MCF 10A (cell line): ENCODE measurements around the gene SORBS2. TPM values are rescaled to one million over a fixed set of nuclear protein-coding genes. Genes with fewer than 3 reads are reported as not detected.

Experiments
- BruUV-seq: library from RNA; stranded (reverse); fragments of 400-500 nt; replicated peaks from 2 replicates; lab custom pipeline; 2021; lab: Mats Ljungman, UMichigan
- CTCF ChIA-PET: fragments of 300-600 bp; sonication (Branson Sonifier 250); formaldehyde crosslinking; extraction: SDS; loops from one replicate; lab custom pipeline; 2021; ENCODE audit warnings: antibody characterized with exemption, inconsistent platforms; lab: Yijun Ruan, JAX
- POLR2A ChIA-PET: fragments of 300-600, 350-650 bp; sonication (Branson Sonifier 250); formaldehyde crosslinking; extraction: SDS; loops from one replicate; lab custom pipeline; 2020; ENCODE audit warnings: antibody characterized with exemption, inconsistent platforms; lab: Yijun Ruan, JAX
- DNase-seq: peaks from one replicate; pipeline ENCODE4 v3.0.0-alpha.2; 2018; ENCODE audit not compliant: unreplicated experiment
- H3K27ac Mint-ChIP-seq: one replicate; pipeline ENCODE4 v1.8.0; 2022; ENCODE audit warnings: mild to moderate bottlenecking, low read depth, mixed read lengths; ENCODE audit not compliant: unreplicated experiment
- H3K27me3 Mint-ChIP-seq: one replicate; pipeline ENCODE4 v1.8.0; 2022; ENCODE audit warnings: mixed read lengths; ENCODE audit not compliant: insufficient read depth, unreplicated experiment
- H3K36me3 Mint-ChIP-seq: one replicate; pipeline ENCODE4 v1.8.0; 2022; ENCODE audit warnings: mild to moderate bottlenecking, moderate library complexity, mixed read lengths; ENCODE audit not compliant: insufficient read depth, unreplicated experiment
- H3K4me1 Mint-ChIP-seq: one replicate; pipeline ENCODE4 v1.8.0; 2022; ENCODE audit warnings: mixed read lengths; ENCODE audit not compliant: insufficient read depth, unreplicated experiment
- H3K4me3 Mint-ChIP-seq: one replicate; pipeline ENCODE4 v1.8.0; 2022; ENCODE audit warnings: mild to moderate bottlenecking, moderate library complexity, mixed read lengths; ENCODE audit not compliant: unreplicated experiment
- H3K9me3 Mint-ChIP-seq: one replicate; pipeline ENCODE4 v1.8.0; 2022; ENCODE audit warnings: mixed read lengths; ENCODE audit not compliant: unreplicated experiment
- CTCF ChIP-seq: fragments of 200-600 bp; IDR thresholded peaks from one replicate; pipeline ENCODE4 v1.8.0; 2022; ENCODE audit warnings: antibody characterized with exemption, mild to moderate bottlenecking; ENCODE audit not compliant: unreplicated experiment
- intact Hi-C: fragments of 100-400 bp; cut with micrococcal nuclease; formaldehyde crosslinking; loops from 2 replicates; pipeline ENCODE4 v1.14.1; 2022
- total RNA-seq: library from RNA; stranded (reverse); gene quantifications from 2 replicates; pipeline ENCODE4 v1.2.3, GENCODE V29; 2022

Gene SORBS2
- total RNA-seq, 1 experiment from 2014 or later = 19.3 TPM

GRCh38 chr4:185546335-185546734, 265.7 kb downstream of the SORBS2 start:
- H3K27ac Mint-ChIP-seq = no peak overlapping the region
- no peaks in the 10 kb centered on the region for H3K9me3 Mint-ChIP-seq
- H3K36me3 Mint-ChIP-seq = no peaks in the 10 kb centered on the region
- H3K4me1 Mint-ChIP-seq = no peaks in the 10 kb centered on the region
- no peak for DNase-seq
- no TSS peak for BruUV-seq
- CTCF ChIA-PET = no interaction called here
- intact Hi-C loops = no loop called here
- H3K4me3 Mint-ChIP-seq = no peak overlapping the region
- POLR2A ChIA-PET = no interaction called here
- no peaks in the 10 kb centered on the region for H3K27me3 Mint-ChIP-seq
- no peak for TF ChIP-seq CTCF

GRCh38 chr4:185542626-185543315, 269.2 kb downstream of the SORBS2 start:
- ChIA-PET POLR2A (interaction anchor here (0.7 kb wide), 2 partner anchors 8 to 653 kb away, joined by 3 read pairs; no protein-coding TSS in a partner anchor), CTCF (no interaction called here)
- intact Hi-C loops = no loop called here

GRCh38 chr4:185541251-185541727, 270.7 kb downstream of the SORBS2 start:
- POLR2A ChIA-PET = interaction anchor here (0.5 kb wide), 1 partner anchor 10 kb away, joined by 3 read pairs; no protein-coding TSS in a partner anchor
- intact Hi-C loops = no loop called here

More at GRCh38 chr4:185542626-185543315, 269.2 kb downstream of the SORBS2 start:
- no peak for DNase-seq
- H3K4me1 Mint-ChIP-seq = no peaks in the 10 kb centered on the region
- H3K36me3 Mint-ChIP-seq = no peaks in the 10 kb centered on the region
- H3K27me3 Mint-ChIP-seq = no peaks in the 10 kb centered on the region
- H3K27ac Mint-ChIP-seq = no peak overlapping the region
- H3K4me3 Mint-ChIP-seq = no peak overlapping the region
- no TSS peak for BruUV-seq
- TF ChIP-seq CTCF = no peak
- H3K9me3 Mint-ChIP-seq = no peaks in the 10 kb centered on the region

More at GRCh38 chr4:185541251-185541727, 270.7 kb downstream of the SORBS2 start:
- Mint-ChIP-seq H3K4me3 (no peak overlapping the region), H3K4me1 (peaks cover under 1% of the 10 kb centered on the region), H3K36me3 (no peaks in the 10 kb centered on the region), H3K9me3 (no peaks in the 10 kb centered on the region), H3K27ac (no peak overlapping the region), H3K27me3 (peaks cover 1% of the 10 kb centered on the region)
- no peak for TF ChIP-seq CTCF
- BruUV-seq = no TSS peak
- no peak for DNase-seq
- CTCF ChIA-PET = interaction anchor here (0.7 kb wide), 1 partner anchor 9 kb away, joined by 4 read pairs; no protein-coding TSS in a partner anchor
